Neural progenitor cell (in vitro differentiated cells): ENCODE results near the gene DCAF10.

Experiments used
- CTCF ChIP-seq: fragments of 200-600 bp; sonication (generic); IDR thresholded peaks from 2 replicates; pipeline ENCODE4 v1.5.1; 2017; ENCODE audit warnings: antibody characterized with exemption, mild to moderate bottlenecking
- EZH2 ChIP-seq: fragments of 200-600 bp; sonication (generic); IDR thresholded peaks from 2 replicates; pipeline ENCODE4 v1.6.1; 2017; ENCODE audit warnings: antibody characterized with exemption, mild to moderate bottlenecking, moderate library complexity

GRCh38 chr9:37916471-37917312 is 116.1 kb downstream of the DCAF10 start:
- TF ChIP-seq CTCF (no peak), EZH2 (no peak)
